NCI-H1930 (cell line): ENCODE measurements around the gene STN1.

Experiments used
- DNase-seq, 2 experiments: peaks; one replicate each; lab custom pipeline; 2025; lab: John Stamatoyannopoulos, UW

STN1 gene

GRCh38 chr10:103843854-103844570 is 74.0 kb downstream of the STN1 start:
- no peak for DNase-seq

GRCh38 chr10:103843045-103843444 is 74.9 kb downstream of the STN1 start:
- DNase-seq, result no peak

- DNase-seq, result no peak
Measured at GRCh38 chr10:103842605-103843004, 75.4 kb downstream of the STN1 start.

- no peak for DNase-seq
Measured at GRCh38 chr10:103841519-103841918, 76.5 kb downstream of the STN1 start.

GRCh38 chr10:103840740-103841070 is 77.3 kb downstream of the STN1 start:
- DNase-seq, result no peak

- no peak for DNase-seq
Measured at GRCh38 chr10:103839872-103840739, 77.9 kb downstream of the STN1 start.

GRCh38 chr10:103839519-103839871 is 78.5 kb downstream of the STN1 start:
- no peak for DNase-seq

GRCh38 chr10:103838862-103839518 is 79.0 kb downstream of the STN1 start:
- no peak for DNase-seq

- no peak for DNase-seq
Measured at GRCh38 chr10:103838070-103838395, 80.0 kb downstream of the STN1 start.

GRCh38 chr10:103837370-103838069 is 80.5 kb downstream of the STN1 start:
- DNase-seq, result no peak

- DNase-seq, result no peak
Measured at GRCh38 chr10:103836861-103837260, 81.1 kb downstream of the STN1 start.

GRCh38 chr10:103836273-103836672 is 81.7 kb downstream of the STN1 start:
- no peak for DNase-seq

GRCh38 chr10:103835096-103836050 is 82.6 kb downstream of the STN1 start:
- no peak for DNase-seq

GRCh38 chr10:103834436-103835095 is 83.4 kb downstream of the STN1 start:
- no peak for DNase-seq

- no peak for DNase-seq
Measured at GRCh38 chr10:103833731-103834365, 84.1 kb downstream of the STN1 start.

- no peak for DNase-seq
Measured at GRCh38 chr10:103832806-103833205, 85.2 kb downstream of the STN1 start.
